Retinal pigment epithelial cell (primary cell): Measurements from ENCODE around the gene LGALS7B.
"Not testable (repeated sequence)": the region's sequence is repeated elsewhere in the genome, so short reads cannot be mapped to it uniquely, and the experiment has no call there.

Experiments
- DNase-seq: peaks from one replicate; pipeline ENCODE4 v3.0.0-alpha.2; 2010; ENCODE audit warnings: low read depth
- H3K4me3 ChIP-seq: 2 replicates; pipeline ENCODE4 v1.5.1; 2011; ENCODE audit warnings: mild to moderate bottlenecking, low read length, control low read depth, moderate library complexity
- TF ChIP-seq, protein P1 (sequence below): conservative IDR thresholded peaks from 2 replicates; pipeline ENCODE4 v1.5.1; 2011; ENCODE audit warnings: low read depth, low read length, control low read depth, inconsistent platforms

LGALS7B gene

DNA sequence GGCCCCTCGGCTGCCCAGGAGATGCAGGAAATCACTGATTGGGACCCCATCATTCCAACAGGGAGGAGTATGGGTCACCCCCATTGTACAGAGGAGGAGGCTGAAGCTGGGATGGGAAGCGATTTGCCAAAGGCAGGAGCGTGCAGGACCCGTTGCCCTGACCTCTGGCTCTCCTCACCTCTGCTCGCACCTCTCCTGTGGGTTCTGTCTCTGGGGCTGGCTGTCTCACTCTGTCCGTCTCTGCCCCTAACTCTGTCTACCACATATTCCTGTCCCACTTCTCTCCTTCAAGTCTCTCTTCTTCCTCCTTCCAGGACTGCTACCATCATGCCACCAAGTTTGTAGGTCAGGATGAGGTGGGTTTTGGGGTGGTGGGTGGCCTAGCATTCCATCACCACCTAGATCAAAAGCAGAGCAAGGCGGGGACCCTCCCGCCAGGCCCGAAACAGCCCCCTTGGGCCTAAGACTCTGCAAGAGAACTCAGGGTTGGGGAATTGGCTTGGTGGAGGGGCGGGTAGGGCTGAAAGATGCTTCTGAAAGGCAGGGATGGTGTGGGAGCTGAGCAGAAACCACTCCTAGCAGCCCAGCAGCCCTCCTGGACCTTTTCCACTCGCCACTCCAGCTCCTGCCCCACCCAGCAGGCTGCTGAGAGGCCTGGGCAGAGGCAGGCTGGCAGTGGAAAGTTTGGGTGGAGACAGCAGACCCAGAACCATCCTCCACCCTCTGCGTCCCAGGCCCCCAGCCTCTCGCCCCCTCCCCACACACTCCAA is 14.6 kb upstream of the LGALS7B start:
- TF ChIP-seq, protein P1, sequence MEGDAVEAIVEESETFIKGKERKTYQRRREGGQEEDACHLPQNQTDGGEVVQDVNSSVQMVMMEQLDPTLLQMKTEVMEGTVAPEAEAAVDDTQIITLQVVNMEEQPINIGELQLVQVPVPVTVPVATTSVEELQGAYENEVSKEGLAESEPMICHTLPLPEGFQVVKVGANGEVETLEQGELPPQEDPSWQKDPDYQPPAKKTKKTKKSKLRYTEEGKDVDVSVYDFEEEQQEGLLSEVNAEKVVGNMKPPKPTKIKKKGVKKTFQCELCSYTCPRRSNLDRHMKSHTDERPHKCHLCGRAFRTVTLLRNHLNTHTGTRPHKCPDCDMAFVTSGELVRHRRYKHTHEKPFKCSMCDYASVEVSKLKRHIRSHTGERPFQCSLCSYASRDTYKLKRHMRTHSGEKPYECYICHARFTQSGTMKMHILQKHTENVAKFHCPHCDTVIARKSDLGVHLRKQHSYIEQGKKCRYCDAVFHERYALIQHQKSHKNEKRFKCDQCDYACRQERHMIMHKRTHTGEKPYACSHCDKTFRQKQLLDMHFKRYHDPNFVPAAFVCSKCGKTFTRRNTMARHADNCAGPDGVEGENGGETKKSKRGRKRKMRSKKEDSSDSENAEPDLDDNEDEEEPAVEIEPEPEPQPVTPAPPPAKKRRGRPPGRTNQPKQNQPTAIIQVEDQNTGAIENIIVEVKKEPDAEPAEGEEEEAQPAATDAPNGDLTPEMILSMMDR: no peak
- no peak overlapping the region for H3K4me3 ChIP-seq
- DNase-seq: no peak

DNA sequence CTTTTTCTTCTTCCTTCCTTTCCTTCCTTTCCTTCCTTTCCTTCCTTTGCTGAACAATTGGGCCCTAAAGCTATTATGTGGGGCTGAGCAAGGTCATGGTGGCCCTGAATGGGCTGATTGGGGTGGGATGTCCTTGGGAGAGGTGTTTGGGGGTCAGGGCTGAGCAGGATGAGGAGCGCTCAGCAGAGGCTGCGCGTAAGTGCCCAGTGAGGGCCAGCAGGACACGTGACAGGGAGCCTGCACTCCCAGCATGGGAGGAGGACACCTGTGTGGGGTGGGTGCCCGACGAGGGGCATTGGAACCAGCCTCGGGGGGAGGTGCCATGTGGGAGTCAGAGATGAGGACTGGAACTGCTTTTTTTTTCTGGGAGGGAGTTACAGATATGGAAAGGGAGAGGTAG is 10.3 kb upstream of the LGALS7B start:
- TF ChIP-seq, protein P1: no peak
- no peak overlapping the region for H3K4me3 ChIP-seq
- DNase-seq: no peak

DNA sequence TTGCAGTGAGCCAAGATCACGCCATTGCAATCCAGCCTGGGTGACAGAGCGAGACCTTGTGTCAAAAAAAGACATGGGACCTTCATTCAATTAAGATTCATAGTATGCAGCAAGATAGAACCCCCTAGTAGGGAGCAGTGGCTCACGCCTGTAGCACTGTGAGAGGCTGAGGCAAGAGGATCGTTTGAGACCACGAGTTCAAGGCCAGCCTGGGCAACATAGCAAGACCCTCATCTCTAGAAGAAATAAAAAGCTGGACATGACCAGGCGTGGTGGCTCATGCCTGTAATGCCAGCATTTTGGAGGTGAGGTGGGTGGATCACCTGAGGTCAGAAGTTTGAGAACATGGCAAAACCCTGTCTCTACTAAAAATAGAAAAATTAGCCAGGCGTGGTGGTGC is 8.6 kb upstream of the LGALS7B start:
- TF ChIP-seq, protein P1: no peak
- no peak overlapping the region for H3K4me3 ChIP-seq
- DNase-seq: no peak

DNA sequence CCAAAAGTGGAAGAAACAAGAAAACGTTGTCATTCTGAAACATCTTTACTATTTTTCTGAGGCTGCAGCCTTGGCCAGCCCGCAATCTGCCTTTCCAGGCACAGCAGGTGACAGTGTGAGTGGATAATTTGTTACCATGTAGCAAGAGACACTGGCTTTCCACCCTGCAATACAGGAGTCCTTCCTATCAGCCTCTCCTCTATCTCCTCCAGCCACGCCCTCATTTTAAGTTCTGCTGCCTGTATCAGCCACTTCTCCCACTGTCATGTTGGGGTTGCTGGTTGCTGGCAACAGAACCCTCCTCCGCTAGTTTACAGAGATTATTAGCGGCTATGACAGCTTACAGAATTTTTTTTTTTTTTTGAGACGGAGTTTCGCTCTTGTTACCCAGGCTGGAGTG is 7.9 kb upstream of the LGALS7B start:
- no peak for DNase-seq
- H3K4me3 ChIP-seq: no peak overlapping the region
- TF ChIP-seq, protein P1: no peak

DNA sequence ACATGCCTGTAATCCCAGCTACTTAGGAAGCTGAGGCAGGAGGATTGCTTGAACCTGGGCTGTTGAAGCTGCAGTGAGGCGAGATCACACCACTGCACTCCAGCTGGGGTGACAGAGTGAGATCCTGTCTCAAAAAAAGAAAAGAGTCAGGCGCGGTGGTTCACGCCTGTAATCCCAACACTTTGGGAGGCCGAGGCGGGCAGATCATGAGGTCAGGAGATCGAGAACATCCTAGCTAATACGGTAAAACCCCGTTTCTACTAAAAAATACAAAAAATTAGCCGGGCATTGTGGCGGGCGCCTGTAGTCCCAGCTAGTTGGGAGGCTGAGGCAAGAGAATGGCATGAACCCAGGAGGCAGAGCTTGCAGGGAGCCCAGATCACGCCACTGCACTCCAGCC is 6.8 kb upstream of the LGALS7B start:
- DNase-seq, H3K4me3 ChIP-seq: not testable (repeated sequence)

DNA sequence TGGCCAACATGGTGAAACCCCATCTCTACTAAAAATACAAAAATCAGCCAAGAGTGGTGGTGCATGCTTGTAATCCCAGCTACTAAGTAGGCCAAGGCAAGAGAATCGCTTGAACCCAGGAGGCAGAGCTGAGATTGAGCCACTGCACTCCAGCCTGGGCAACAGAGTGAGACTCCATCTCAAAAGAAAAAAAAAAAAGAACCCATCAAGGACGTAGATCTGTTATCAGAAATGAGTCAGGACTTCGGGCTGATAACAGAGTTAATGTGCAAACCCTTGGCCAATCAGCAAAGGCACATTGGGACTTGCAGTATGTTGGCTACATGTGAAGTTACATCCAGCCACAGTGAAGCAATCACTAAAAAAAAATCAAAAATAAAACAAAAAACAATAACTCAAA is 4.8 kb upstream of the LGALS7B start:
- no peak overlapping the region for H3K4me3 ChIP-seq
- DNase-seq: peak; percentile 1
- TF ChIP-seq, protein P1: no peak

DNA sequence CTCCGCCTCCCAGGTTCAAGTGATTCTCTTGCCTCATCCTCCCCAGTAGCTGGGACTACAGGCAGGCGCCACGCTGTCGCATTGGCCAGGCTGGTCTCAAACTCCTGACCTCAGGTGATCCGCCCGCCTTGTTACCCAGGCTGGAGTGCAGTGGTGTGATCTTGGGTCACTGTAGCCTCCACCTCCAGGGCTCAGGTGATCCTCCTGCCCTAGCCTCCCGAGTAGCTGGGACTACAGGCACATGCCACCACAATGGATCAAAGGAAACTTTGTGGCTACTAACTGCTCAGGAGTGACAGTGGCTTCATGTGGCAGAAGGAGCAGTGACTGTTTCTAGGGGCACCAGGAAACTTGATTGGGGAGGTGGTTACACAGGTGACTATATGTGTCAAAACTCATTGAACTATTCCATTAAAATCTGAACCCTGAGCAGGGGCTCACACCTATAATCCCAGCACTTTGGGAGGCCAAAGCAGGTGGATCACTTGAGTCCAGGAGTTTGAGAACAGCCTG is 3.8 kb upstream of the LGALS7B start:
- TF ChIP-seq, protein P1: no peak
- no peak for DNase-seq

DNA sequence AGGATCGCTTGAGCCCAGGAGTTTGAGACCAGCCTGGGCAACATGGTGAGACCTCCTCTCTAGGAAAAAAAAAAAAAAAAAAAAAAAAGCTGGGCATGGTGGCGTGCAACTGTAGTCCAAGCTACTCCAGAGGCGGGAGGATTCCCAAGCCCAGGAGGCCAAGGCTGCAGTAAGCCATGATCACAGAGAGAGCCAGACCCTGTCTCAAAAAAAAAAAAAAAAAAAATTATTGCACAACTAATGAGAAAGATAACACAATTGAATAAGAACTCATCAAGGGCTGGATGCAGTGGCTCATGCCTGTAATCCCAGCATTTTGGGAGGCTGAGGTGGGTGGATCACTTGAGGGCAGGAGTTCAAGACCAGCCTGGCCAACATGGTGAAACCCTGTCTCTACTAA is 2.9 kb upstream of the LGALS7B start:
- not testable (repeated sequence) for H3K4me3 ChIP-seq, DNase-seq

More for the DNA sequence above, 3.8 kb upstream of the LGALS7B start:
- H3K4me3 ChIP-seq: no peak overlapping the region
